CD14-positive monocyte (primary cell): Measurements from ENCODE around the gene CGB2. TPM values are rescaled to one million over a fixed set of nuclear protein-coding genes. Genes with fewer than 3 reads are reported as not detected.

Experiments used
- DNase-seq, 3 donors: peaks; one replicate each; pipeline ENCODE4 v3.0.0-alpha.2; 2011 to 2022
- H2AFZ ChIP-seq: 2 replicates; pipeline ENCODE4 v1.6.0; 2012; ENCODE audit warnings: mild to moderate bottlenecking, low read depth, low read length, inconsistent platforms; ENCODE audit not compliant: insufficient read depth, poor library complexity, severe bottlenecking
- H3K27ac ChIP-seq, 2 donors: 1 replicate in 1 of 2; 2 replicates in 1 of 2; pipeline ENCODE4 v1.5.1; 2012 to 2013; ENCODE audit warnings: low read length in 2 of 2, control low read depth in 1 of 2, inconsistent platforms in 1 of 2, low read depth in 1 of 2, mild to moderate bottlenecking in 1 of 2
- H3K27me3 ChIP-seq, 2 donors: one replicate each; pipeline versions ENCODE4 v1.6.0 to v1.6.1; 2011 to 2013; ENCODE audit warnings: low read length in 2 of 2; ENCODE audit not compliant: control insufficient read depth in 2 of 2, insufficient read depth in 2 of 2
- H3K36me3 ChIP-seq, 2 donors: replicated peaks in 1 of 2; 1 replicate in 1 of 2; 2 replicates in 1 of 2; pipeline versions ENCODE4 v1.5.1 to v1.6.1; 2012 to 2013; ENCODE audit warnings: low read length in 2 of 2, control low read depth in 1 of 2, inconsistent platforms in 1 of 2, mild to moderate bottlenecking in 1 of 2; ENCODE audit not compliant: insufficient read depth in 2 of 2, control insufficient read depth in 1 of 2
- H3K4me1 ChIP-seq, 2 donors: 1 replicate in 1 of 2; 2 replicates in 1 of 2; pipeline versions ENCODE4 v1.5.1 to v1.6.1; 2012 to 2013; ENCODE audit warnings: low read length in 2 of 2, control low read depth in 1 of 2, inconsistent platforms in 1 of 2, mild to moderate bottlenecking in 1 of 2, moderate library complexity in 1 of 2; ENCODE audit not compliant: insufficient read depth in 2 of 2, control insufficient read depth in 1 of 2
- H3K4me2 ChIP-seq: replicated peaks from 2 replicates; pipeline ENCODE3; 2012; ENCODE audit warnings: low read length, moderate library complexity, mild to moderate bottlenecking; ENCODE audit not compliant: poor library complexity, severe bottlenecking; ENCODE audit errors: extremely low read depth
- H3K4me3 ChIP-seq, 3 experiments: fragments of 200-600 bp in 1 of 3; sonication (generic) in 1 of 3; replicated peaks in 1 of 3; 1 replicate in 2 of 3; 2 replicates in 1 of 3; pipeline ENCODE4 v1.5.1; 2011 to 2013; ENCODE audit warnings: low read length in 3 of 3, mild to moderate bottlenecking in 3 of 3, control low read depth in 2 of 3, low read depth in 2 of 3, inconsistent platforms in 1 of 3, moderate library complexity in 1 of 3
- H3K79me2 ChIP-seq: 2 replicates; pipeline ENCODE4 v1.6.0; 2012; ENCODE audit warnings: mild to moderate bottlenecking, control low read depth, inconsistent platforms, low read length, moderate library complexity; ENCODE audit not compliant: insufficient read depth
- H3K9ac ChIP-seq: 2 replicates; pipeline ENCODE4 v1.6.0; 2017; ENCODE audit warnings: low read length, mild to moderate bottlenecking; ENCODE audit not compliant: insufficient read depth, poor library complexity, severe bottlenecking
- H3K9me3 ChIP-seq, 2 donors: replicated peaks in 1 of 2; 1 replicate in 1 of 2; 2 replicates in 1 of 2; pipeline versions ENCODE4 v1.5.1 to v1.6.1; 2012 to 2013; ENCODE audit warnings: low read length in 2 of 2, control low read depth in 1 of 2; ENCODE audit not compliant: control insufficient read depth in 1 of 2, insufficient read depth in 1 of 2
- H4K20me1 ChIP-seq: 2 replicates; pipeline ENCODE4 v1.6.0; 2012; ENCODE audit warnings: mild to moderate bottlenecking, low read length, control low read depth, moderate library complexity; ENCODE audit not compliant: insufficient read depth
- H3K27ac Mint-ChIP-seq, 7 donors: one replicate each; pipeline ENCODE4 v1.8.0; 2020; ENCODE audit warnings: mild to moderate bottlenecking in 7 of 7, mixed read lengths in 7 of 7, moderate library complexity in 6 of 7, inconsistent platforms in 2 of 7
- H3K27me3 Mint-ChIP-seq, 3 donors: one replicate each; pipeline ENCODE4 v1.8.0; 2021 to 2022; ENCODE audit warnings: low read depth in 3 of 3, mild to moderate bottlenecking in 3 of 3, mixed read lengths in 3 of 3, moderate library complexity in 3 of 3, inconsistent platforms in 1 of 3
- H3K36me3 Mint-ChIP-seq, 2 donors: one replicate each; pipeline ENCODE4 v1.8.0; 2020; ENCODE audit warnings: mixed read lengths in 2 of 2, inconsistent platforms in 1 of 2, mild to moderate bottlenecking in 1 of 2
- H3K4me1 Mint-ChIP-seq: one replicate; pipeline ENCODE4 v1.8.0; 2020; ENCODE audit warnings: mild to moderate bottlenecking, mixed read lengths
- H3K4me3 Mint-ChIP-seq, 2 donors: one replicate each; pipeline ENCODE4 v1.8.0; 2020; ENCODE audit warnings: mild to moderate bottlenecking in 2 of 2, mixed read lengths in 2 of 2, moderate library complexity in 1 of 2
- H3K9me3 Mint-ChIP-seq, 7 donors: one replicate each; pipeline ENCODE4 v1.8.0; 2020 to 2022; ENCODE audit warnings: mixed read lengths in 7 of 7, mild to moderate bottlenecking in 6 of 7, moderate library complexity in 6 of 7, inconsistent platforms in 2 of 7
- CTCF ChIP-seq: fragments of 200-600 bp; IDR thresholded peaks from one replicate; pipeline ENCODE4 v1.8.0; 2022; ENCODE audit warnings: antibody characterized with exemption, mild to moderate bottlenecking
- WGBS: methylation state at CpG from one replicate; pipeline ENCODE4 v1.1.5; 2013; ENCODE audit warnings: missing lambda C conversion rate; ENCODE audit not compliant: insufficient coverage; 5-methylcytosine and 5-hydroxymethylcytosine counted together
- intact Hi-C, 2 donors: fragments of 100-400 bp; cut with micrococcal nuclease; formaldehyde crosslinking; loops; one replicate each; pipeline versions ENCODE4 v1.15.0 to v1.15.1; 2023
- polyA plus RNA-seq, 3 donors: library from polyadenylated mRNA; depleted of rRNA in 1 of 3; unstranded in 2 of 3; stranded (reverse) in 1 of 3; fragments of 300-500 nt in 2 of 3; fragments of >200 nt in 1 of 3; fragmentation: Illumina TruSeq in 2 of 3; gene quantifications; 1 replicate in 2 of 3; 2 replicates in 1 of 3; pipeline ENCODE4 v1.2.3, GENCODE V29; 2012 to 2021

Gene CGB2
- polyA plus RNA-seq, 3 donors, result not detected

- no peak within 1 kb of the TSS for H3K4me2 ChIP-seq
- intact Hi-C loops, result no loop called here
- H2AFZ ChIP-seq, result no peak within 1 kb of the TSS
These were observed 33.3 kb downstream of the CGB2 start, which contains the start of gene NTF4 for GRCh38 chr19:49064768-49065611. Gene NTF4 (minus strand): TSS chr19:49064818. CDS start chr19:49061997, 2,821 bp downstream.

More at GRCh38 chr19:49064768-49065611, 33.3 kb downstream of the CGB2 start, which contains the start of gene NTF4:
- Mint-ChIP-seq H3K4me1 (no peaks in the 10 kb centered on the region), H3K4me3 (peak within 1 kb of the TSS in 1 of 2 donors; percentile 57), H3K27me3 (peaks cover 79 to 93% (median 81%) of the 10 kb centered on the region in 3 donors), H3K27ac (no peak within 1 kb of the TSS), H3K36me3 (no peaks in the 10 kb centered on the region), H3K9me3 (peaks cover 2 to 17% (median 6%) of the 10 kb centered on the region in 7 donors)
- 7% methylated on average over 44 of the region's 53 CpGs for WGBS
- Histone ChIP-seq H3K9me3 (no peaks in the 10 kb centered on the region), H3K27ac (no peak within 1 kb of the TSS), H3K4me3 (no peak within 1 kb of the TSS), H3K9ac (no peak within 1 kb of the TSS), H3K4me1 (no peaks in the 10 kb centered on the region), H3K27me3 (peaks cover 27 to 80% of the 10 kb centered on the region in 2 donors), H3K36me3 (no peaks in the 10 kb centered on the region), H3K79me2 (no peaks in the 10 kb centered on the region), H4K20me1 (no peaks in the 10 kb centered on the region)
- no peak for TF ChIP-seq CTCF
- DNase-seq, result no peak
